HG03066 (cell line): ENCODE measurements around the gene DMTF1.
"Not testable (repeated sequence)": the region's sequence is repeated elsewhere in the genome, so short reads cannot be mapped to it uniquely, and the experiment has no call there.

Source experiments
- ATAC-seq: cut with Tn5 transposase; IDR thresholded peaks from one replicate; pipeline ENCODE4 v1.9.1; 2021; ENCODE audit warnings: low read depth; ENCODE audit not compliant: unreplicated experiment

Gene DMTF1

DNA sequence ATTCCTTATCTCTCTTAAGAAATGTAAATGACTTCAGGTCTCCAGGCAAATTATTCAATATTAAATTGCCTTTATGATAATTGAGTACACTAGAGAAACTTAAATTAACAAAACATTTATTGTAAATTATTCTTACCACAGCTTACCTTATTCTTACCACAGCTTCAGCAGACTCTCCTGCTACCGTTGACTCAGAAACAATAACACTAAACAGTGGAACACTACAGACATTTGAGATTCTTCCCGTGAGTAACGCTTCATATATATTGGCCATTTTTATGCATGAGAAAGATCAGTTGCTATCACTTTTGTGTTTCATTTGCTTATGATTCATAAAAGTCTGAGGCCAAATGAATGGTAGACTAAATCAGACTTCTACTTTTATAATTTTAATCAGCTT lies 38.5 kb downstream of the DMTF1 start:
- ATAC-seq, result no peak

DNA sequence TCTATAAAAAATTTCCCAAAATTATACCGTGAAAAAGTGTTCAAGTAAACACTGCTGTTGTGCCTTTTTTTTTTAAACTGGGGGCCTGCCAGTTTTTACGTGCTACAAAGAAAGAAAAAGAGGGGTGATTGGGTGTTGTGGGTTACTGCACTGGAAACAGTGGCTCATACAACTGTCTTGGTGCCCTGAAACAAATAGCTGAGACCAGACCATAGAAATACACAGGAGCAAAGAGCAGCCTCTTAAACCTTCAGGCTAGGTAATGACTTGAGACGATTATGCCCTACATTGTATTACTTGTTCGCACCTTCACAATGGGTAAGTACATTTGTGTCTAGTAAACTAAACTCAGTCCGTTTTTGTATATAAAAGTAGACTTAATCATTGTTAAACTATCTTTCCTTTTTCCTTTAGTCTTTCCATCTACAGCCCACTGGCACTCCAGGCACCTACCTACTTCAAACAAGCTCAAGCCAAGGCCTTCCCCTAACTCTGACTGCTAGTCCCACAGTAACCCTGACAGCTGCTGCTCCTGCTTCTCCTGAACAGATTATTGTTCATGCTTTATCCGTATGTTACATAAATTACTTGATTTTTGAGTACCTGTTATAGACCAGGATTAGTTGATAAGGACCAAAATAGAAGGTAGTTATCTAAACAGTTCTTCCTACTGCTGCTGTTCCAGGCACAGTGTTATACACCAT lies 40.7 kb downstream of the DMTF1 start:
- no peak for ATAC-seq

DNA sequence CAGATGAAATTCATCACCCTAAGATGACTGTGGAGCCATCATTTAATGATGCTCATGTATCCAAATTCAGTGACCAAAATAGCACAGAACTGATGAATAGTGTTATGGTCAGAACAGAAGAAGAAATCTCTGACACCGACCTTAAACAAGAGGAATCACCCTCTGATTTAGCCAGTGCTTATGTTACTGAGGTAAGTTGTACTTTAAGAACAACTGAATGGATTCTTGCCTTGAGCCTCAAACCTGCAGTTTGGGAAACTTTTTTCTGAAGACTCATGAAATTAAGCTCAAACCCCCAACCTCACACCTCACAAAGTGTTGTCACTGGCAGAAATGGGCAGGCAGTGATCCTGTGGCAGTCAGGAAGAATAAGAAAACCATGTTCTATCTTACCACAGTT lies 41.7 kb downstream of the DMTF1 start:
- ATAC-seq, result no peak

DNA sequence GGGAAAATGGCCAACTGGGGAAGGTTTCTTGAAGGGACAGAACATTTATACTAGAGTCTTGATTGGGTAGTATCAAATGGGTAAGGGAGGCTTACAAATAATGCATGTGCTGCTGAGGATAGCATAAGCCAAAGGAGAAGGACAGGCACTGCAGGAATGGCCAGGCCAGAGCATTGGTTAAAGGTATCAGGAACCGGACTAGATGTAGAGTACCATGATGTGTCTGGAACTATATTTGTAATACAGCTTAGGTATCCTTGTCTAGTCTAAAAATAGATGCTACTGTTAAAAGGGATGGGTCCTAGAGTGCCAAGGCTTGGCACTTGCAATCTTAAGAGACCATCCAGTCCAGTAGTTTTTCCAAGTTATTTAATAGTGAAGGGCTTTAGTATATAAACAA lies 47.0 kb downstream of the DMTF1 start:
- ATAC-seq, result no peak

DNA sequence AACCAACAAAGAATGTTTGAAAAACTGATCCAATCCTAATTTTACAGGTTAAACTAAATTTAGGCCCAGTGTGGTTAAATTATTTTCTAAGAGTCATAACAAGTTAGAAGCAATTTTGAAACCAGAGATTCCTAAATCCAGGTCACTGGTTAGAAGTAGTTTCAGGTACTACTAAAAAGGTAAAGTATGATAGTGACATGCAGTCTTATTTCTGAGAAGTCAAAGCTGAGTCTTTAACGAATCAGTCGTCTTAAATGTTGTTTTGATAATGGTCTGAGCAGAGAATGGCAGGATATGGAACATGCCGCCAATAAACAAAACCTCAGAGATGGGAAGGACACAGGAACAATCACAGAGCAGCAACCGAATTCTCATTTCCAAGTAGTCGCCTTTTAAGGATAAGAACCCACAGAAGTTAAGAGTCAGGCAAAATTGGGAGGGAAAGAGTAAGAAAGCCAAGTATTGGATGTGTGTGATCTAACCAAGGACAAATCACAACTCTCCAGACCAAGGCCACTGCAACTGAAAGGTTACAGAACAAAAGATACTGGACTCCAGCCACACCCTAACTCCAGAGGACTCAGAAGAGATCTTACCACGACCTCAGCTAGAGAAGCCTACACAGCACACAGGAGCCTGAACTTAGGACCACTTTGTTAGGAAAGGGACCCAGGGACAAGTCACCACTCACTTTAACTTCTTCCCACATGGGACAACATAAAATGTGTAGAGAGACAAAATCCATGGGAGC lies 47.6 kb downstream of the DMTF1 start:
- ATAC-seq, result no peak

DNA sequence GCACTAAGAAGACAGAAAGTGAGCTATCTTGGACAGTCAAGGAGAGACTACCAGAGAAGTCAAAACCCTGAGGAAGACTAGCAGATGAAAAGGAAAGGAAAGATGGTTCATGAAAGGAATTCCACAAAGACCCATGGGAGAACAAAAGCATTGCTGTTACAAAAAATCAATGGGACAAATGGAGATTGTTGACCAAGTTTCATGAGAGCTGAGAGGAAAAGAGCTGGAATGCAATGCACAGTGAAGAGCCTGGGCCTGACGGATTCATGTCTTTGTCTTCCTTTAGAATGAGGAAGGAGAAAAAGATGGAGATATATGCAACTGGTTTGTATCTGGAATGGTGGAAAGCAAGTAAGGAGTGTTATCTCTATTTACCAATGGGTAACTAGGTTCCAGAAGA lies 50.0 kb downstream of the DMTF1 start:
- no peak for ATAC-seq

DNA sequence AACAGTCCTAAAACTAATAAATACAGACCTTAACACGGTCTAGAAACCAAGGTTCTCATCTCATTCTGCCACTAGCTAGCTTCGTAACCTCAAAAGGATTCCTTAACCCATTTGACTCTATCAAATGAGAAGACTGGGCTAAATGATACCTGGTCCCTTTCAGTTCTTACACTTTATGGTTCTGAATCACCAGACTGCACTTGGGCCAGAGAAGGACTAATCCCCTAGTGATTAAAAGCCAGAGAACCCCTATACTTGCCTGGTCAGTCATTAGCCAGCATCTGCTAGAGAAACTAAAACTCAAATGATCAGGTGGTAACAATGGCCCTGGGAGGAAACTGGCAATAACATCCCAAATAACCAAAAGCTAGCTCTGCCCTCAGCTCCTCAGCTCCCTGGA lies 50.5 kb downstream of the DMTF1 start:
- no peak for ATAC-seq

DNA sequence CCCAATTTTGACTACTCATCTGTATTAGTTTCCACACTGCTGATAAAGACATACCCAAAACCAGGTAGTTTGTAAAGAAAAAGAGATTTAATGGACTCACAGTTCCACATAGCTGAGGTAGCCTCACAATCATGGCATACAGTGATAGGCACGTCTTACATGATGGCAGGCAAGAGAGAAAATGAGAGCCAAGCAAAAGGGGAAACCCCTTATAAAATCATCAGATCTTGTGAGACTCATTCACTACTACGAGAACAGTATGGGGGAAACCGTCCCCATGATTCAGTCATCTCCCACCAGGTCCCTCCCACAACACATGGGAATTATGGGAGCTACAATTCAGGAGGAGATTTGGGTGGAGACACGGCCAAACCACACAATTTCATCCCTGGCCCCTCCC lies 51.7 kb downstream of the DMTF1 start:
- not testable (repeated sequence) for ATAC-seq

DNA sequence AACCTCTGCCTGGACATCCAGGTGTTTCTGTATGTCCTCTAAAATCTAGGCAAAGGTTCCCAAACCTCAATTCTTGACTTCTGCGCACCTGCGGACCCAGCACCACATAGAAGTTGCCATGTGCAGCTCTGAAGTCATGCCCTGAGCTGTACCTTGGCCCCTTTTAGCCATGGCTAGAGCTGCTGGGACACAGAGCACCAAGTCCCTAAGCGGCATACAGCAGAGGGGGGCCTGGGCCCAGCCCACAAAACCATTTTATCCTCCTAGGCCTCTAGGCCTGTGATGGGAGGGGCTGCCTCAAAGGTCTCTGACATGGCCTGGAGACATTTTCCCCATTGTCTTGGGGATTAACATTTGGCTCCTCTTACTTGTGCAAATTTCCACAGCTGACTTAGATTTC lies 52.7 kb downstream of the DMTF1 start:
- no peak for ATAC-seq

DNA sequence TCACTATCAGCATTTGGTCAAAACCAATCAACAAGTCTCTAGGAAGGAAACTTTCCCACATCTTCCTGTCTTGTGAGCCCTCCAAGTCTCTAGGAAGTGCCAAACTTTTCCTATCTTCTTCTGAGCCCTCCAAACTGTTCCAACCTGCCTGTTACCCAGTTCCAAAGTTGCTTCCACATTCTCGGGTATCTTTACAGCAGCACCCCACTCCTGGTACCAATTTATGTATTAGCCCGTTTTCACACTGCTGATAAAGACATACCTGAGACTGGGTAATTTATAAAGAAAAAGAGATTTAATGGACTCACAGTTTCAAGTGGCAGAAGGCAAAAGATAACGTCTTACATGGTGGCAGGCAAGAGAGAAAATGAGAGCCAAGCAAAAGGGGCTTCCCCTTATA lies 53.4 kb downstream of the DMTF1 start:
- not testable (repeated sequence) for ATAC-seq

DNA sequence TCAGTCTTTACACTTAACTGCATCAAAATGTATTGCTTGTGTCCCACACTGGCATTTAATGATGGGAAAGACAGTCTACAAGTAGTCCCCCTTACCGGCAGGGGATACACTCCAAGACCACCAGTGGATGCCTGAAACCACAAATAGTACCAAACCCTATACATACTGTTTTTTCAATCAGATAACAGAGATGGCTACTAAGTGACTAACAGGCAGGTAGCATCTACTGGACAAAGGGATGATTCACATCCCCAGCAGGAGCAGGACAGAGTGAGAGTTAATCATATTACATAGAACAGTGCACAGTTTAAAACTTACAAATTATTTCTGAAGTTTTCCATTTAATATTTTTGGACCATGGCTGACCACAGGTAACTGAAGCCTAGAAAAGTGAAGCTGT lies 54.1 kb downstream of the DMTF1 start:
- no peak for ATAC-seq

DNA sequence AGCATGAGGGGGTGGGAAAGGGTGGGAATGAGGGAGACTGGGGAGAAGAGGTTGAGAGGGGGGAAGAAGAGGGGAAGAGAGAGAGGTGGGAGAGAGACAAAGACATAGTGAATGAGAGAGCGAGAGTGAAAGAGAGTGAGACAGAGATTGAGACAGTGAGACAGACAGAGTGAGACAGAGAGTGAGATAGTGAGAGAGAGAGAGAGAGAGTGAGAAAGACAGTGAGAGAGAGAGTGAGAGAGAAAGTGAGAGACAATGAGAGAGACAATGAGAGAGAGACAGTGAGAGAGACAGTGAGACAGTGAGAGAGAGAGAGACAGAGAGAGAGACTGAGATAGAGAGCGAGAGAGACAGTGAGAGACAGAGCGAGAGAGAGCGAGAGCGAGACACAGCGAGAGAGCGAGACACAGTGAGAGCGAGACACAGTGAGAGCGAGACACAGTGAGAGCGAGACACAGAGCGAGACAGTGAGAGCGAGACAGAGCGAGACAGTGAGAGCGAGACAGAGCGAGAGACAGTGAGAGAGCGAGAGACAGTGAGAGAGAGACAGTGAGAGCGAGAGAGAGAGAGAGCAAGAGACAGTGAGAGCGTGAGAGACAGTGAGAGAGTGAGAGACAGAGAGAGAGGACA lies 57.2 kb downstream of the DMTF1 start:
- no peak for ATAC-seq

DNA sequence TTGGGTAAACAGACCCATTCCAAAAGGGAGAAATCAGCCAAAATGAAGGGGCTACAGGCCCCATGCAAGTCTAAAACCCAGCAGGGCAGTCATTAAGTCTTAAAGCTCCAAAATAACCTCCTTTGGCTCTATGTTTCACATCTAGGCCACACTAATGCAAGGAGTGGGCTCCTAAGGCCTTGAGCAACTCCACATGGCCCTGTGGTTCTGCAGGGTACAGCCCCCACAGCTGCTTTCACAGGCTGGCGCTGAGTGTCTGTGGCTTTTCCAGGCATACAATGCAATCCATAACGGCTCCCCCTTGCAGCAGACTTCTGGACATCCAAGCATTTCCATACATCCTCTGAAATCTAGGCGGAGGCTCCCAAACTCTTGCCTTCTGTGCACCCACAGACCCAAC lies 58.3 kb downstream of the DMTF1 start:
- ATAC-seq, result no peak

DNA sequence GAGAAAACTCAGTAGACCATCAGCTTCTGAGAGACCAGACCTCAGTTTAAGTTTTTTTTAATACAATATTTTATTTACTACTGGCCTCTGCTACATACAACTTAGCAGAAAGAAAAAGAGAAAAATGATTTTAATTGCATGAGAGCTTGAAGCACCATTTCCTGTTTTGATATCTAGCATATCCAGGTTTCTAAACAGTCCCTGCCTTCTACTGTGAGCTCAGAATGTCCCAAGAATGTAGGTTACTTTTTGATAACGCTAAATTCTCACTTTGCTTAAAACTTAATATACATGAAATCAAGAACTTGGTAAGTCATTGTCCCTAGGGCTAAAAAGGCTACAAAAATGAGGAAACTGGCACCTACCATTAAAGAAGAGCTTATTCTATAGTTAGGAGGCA lies 60.2 kb downstream of the DMTF1 start:
- no peak for ATAC-seq

DNA sequence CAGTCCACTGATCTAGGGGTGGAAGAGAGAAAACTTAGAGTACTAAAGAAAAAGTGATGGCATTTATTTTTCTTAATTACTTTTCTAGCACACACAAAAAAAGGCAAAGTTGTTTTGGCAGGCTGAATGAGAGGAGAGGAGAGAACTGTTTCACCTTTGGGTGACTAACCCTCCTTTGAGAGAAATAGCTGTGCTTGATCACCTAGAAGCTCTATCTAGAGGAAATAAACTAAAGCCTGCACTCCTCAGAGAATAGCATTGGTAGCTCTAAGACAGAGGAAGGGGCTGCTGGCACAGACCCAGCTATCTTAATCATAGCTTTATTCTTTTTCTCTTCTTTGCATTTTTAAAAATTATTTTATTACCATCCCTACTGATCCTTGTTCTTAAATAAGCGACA lies 61.0 kb downstream of the DMTF1 start:
- ATAC-seq, result no peak

DNA sequence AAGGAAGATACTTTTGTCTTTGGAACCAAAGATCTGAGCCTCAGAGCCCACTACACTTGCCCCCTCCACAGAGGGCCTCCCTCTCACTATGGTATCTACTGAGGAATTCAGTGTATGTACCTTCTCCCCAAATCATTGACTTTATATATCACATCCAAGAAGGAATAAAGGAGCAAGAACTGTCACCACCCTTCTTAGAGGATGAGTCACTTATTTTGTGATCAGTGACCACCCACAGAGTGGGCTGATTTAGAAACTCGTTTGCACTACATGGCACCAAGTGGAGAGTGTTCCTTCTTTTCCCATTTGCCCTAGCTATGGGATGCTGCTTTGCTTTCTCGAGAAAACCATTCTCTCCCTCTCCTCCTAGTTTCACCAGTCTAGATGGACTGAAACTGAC lies 61.6 kb downstream of the DMTF1 start:
- ATAC-seq, result no peak

DNA sequence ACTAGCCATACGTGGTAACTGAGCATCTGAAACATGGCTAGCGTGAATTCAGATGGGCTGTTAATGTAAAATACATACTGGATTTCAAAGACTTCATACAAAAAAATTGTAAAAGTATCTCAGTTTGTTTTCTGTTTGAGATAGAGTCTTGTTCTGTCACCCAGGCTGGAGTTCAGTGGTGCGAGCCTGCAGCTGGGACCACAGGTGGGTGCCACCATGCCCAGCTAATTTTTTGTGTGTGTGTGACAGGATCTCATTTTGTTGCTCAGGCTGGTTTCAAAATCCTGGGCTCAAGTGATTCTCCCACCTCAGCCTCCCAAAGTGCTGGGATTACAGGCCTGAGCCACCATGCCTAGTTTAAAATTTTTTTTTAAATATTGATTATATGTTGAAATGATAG lies 62.8 kb downstream of the DMTF1 start:
- ATAC-seq, result no peak

DNA sequence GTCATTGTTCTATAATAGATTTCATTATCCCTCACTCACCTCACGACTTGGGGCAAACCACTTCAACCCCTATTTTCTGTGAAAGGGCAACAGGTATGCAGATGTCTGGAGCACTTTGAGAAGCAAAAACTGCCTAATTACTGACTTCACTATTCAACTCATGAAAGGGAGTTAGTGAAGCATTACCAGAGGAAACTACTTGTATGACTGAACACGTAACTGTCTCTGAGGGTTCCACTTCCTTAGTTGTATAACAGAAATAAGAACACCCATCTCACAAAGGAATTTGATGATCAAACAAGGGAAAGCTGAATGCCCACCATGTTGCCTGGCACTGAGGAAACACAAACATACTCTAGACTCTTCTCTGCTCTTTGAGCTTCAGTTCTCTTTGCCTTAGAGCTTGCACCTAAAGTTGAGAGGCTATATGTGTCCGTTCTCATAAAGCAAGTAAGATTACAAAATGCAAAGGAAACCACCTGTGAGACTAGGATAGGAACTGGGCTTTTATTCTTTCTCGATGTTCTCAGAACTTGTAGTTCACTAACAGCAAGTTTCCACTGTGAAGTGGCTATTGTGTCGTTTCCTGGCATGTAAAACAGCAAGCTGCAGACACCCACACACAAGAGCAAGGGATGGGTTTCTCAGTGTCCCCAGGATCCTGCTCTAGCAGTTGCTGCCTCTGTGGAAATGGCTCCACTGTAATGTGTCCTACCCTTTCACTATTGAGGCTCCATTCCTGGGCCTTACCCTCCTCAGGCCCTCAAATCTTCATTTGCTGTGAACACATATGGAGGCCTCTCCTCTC lies 64.7 kb downstream of the DMTF1 start:
- peak; percentile 52 for ATAC-seq

DNA sequence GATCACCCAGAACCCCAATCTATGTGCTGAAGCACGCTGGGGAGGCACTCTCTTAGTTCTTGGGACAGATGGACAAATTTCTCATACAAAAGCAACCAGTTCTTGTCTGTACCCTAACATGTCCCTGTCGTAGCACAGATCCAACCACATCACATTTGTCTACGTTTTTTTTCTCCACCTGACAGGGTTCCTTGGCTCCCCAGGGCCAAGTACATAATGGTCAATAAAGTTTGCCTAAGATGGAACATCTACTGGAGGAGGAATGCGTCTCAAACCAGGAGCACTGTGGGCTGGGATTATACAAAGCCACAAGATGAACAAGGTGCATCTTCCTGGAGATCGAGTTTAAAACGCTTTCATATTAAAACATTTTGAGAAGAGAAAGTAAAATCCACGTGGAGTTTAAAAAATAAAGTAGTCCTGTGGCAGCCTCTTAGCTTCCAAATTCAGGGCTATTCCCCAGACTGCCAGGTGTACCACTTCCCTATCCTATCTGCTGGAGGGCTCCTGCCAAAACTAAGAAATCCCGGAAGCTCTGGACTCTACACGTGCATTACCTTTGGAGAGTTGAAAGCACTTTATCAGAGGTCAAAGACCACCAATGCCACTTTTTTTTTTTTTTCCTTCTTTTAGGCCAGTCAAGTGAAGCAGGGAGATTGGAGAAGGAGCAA lies 65.9 kb downstream of the DMTF1 start:
- ATAC-seq, result no peak

DNA sequence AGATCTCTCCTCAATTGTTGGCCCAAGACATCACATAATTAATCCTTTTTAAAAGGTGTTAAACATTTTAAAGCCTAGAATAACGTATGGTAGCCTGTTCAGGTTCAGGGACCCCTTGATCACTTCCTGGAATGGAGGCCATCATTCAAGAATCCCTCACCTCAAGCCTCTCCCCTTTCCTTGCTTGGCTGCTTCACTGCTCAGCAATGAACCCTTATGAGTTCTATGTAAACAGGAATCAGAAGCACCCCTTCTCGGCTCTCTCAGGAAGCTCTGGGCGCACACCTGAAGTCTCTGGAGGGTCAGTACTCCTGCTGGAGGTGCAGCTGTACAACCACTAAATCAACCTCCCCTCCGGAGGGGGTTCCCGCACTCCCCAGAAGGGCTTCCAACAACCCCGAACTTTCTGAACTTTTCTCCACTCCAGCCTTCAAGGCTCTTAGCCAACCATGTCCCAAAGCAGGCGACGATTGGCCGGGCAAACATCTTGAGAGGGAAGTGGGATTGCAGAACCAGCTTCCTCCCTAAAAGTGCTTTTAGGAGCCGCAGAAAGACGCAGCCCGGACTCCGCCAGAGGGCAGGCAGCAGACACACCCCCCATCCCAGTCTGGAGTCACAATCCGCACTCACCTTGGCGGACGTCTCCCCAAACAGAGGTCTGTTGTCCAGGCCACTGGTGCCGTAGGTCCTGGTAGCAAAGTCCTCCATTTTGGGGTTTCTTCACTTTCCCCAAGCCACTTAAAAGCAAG lies 66.7 kb downstream of the DMTF1 start:
- ATAC-seq, result peak; percentile 8
